GM19324 (cell line): Measurements from ENCODE around the gene EPSTI1.
A peak's percentile ranks its signal among the peaks of the same experiment; 100 is the strongest.

Source experiments
- ATAC-seq: cut with Tn5 transposase; IDR thresholded peaks from one replicate; pipeline ENCODE4 v1.9.1; 2021; ENCODE audit warnings: mild to moderate bottlenecking, moderate library complexity; ENCODE audit not compliant: unreplicated experiment, low FRiP score

Gene EPSTI1

GRCh38 chr13:42905579-42905978 is 86.5 kb downstream of the EPSTI1 start:
- no peak for ATAC-seq

- no peak for ATAC-seq
These were observed 92.8 kb downstream of the EPSTI1 start for GRCh38 chr13:42899266-42899665.

- ATAC-seq, result no peak
These were observed 96.3 kb downstream of the EPSTI1 start for GRCh38 chr13:42895776-42896175.

- no peak for ATAC-seq
These were observed 97.2 kb downstream of the EPSTI1 start for GRCh38 chr13:42894765-42895243.

- ATAC-seq, result no peak
These were observed 98.8 kb downstream of the EPSTI1 start for GRCh38 chr13:42893214-42893671.

GRCh38 chr13:42892760-42893159 is 99.3 kb downstream of the EPSTI1 start:
- ATAC-seq, result no peak

GRCh38 chr13:42891591-42891990 is 100.5 kb downstream of the EPSTI1 start:
- no peak for ATAC-seq

GRCh38 chr13:42885325-42885724 is 106.7 kb downstream of the EPSTI1 start:
- no peak for ATAC-seq

- no peak for ATAC-seq
These were observed 108.1 kb downstream of the EPSTI1 start for GRCh38 chr13:42883771-42884467.

- ATAC-seq, result no peak
These were observed 108.9 kb downstream of the EPSTI1 start for GRCh38 chr13:42883142-42883541.

GRCh38 chr13:42880056-42880605 is 111.9 kb downstream of the EPSTI1 start:
- ATAC-seq, result no peak

GRCh38 chr13:42878721-42879120 is 113.3 kb downstream of the EPSTI1 start:
- ATAC-seq, result no peak

GRCh38 chr13:42876887-42877545 is 115.0 kb downstream of the EPSTI1 start:
- no peak for ATAC-seq

GRCh38 chr13:42876270-42876714 is 115.7 kb downstream of the EPSTI1 start:
- peak; percentile 80 for ATAC-seq

GRCh38 chr13:42875475-42876269 is 116.4 kb downstream of the EPSTI1 start:
- peak; percentile 13 for ATAC-seq

GRCh38 chr13:42874221-42874620 is 117.8 kb downstream of the EPSTI1 start:
- no peak for ATAC-seq

- no peak for ATAC-seq
These were observed 119.0 kb downstream of the EPSTI1 start for GRCh38 chr13:42873081-42873480.

GRCh38 chr13:42867232-42867631 is 124.8 kb downstream of the EPSTI1 start:
- no peak for ATAC-seq

GRCh38 chr13:42865768-42866102 is 126.3 kb downstream of the EPSTI1 start:
- ATAC-seq, result no peak

- ATAC-seq, result no peak
These were observed 126.9 kb downstream of the EPSTI1 start for GRCh38 chr13:42864952-42865767.
